Measurements from ENCODE around the gene GDPGP1. TPM values are rescaled to one million over a fixed set of nuclear protein-coding genes. Genes with fewer than 3 reads are reported as not detected.
"Not testable (repeated sequence)": the region's sequence is repeated elsewhere in the genome, so short reads cannot be mapped to it uniquely, and the experiment has no call there.

The GDPGP1 gene
- total RNA-seq, 1 donor from 2014 or later: 4.1 TPM

DNA sequence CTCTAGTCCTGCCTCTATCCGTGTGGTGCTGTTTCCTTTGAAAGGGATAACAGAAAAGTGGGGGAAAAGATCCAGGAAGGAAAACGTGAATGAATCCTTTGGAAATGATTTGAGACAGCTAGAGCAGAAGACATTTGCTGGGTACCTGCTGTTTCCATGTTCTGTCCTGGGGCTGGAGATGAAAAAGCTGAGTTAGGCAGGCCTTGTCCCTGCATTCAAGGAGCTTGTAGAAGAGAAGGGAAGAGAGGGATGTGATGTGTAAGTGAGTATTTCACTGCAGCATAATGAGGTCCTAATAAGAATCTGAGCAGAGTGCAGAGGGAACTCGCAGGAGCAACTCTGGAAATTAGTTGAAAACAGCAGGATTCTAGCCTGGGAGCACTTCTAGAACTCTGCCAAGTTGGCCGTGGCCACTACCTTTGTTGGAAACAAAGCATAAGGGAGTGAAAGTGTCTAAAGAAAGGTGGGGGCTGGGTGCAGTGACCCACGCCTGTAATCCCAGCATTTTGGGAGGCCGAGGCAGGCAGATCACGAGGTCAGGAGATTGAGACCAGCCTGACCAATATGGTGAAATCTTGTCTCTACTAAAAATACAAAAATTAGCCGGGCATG lies 46.6 kb upstream of the GDPGP1 start:
- Histone ChIP-seq H3K9me3 (ENCODE audit: insufficient read depth, low read depth, low read length) (no peaks in the 10 kb centered on the region), H3K36me3 (ENCODE audit: insufficient read depth, low read length) (no peaks in the 10 kb centered on the region), H3K9ac (ENCODE audit: low read length) (no peak overlapping the region), H3K4me1 (ENCODE audit: insufficient read depth, low read length) (peaks cover 6% of the 10 kb centered on the region), H3K27me3 (ENCODE audit: insufficient read depth, low read length) (no peaks in the 10 kb centered on the region), H2AFZ (ENCODE audit: low read depth, low read length) (no peak overlapping the region), H3K4me2 (ENCODE audit: low read length) (no peak overlapping the region), H3K79me2 (ENCODE audit: insufficient read depth, low read length) (no peaks in the 10 kb centered on the region), H4K20me1 (ENCODE audit: insufficient read depth, low read length) (no peaks in the 10 kb centered on the region), H3K27ac (ENCODE audit: low read depth, low read length) (no peak overlapping the region), H3K4me3 (ENCODE audit: insufficient read depth, low read depth, low read length) (no peak overlapping the region)
- H3K4me1 Mint-ChIP-seq (ENCODE audit: low read depth, unreplicated experiment): no peaks in the 10 kb centered on the region
- H3K27me3 Mint-ChIP-seq (ENCODE audit: low read depth, unreplicated experiment): peaks cover 15% of the 10 kb centered on the region
- no peaks in the 10 kb centered on the region for H3K36me3 Mint-ChIP-seq (ENCODE audit: low read depth, unreplicated experiment)
- FAIRE-seq: no peak
- DNase-seq (ENCODE audit: low read depth): no peak
- H3K9me3 Mint-ChIP-seq (ENCODE audit: unreplicated experiment): no peaks in the 10 kb centered on the region
- H3K27ac Mint-ChIP-seq (ENCODE audit: unreplicated experiment): no peak overlapping the region
- no peak overlapping the region for H3K4me3 Mint-ChIP-seq (ENCODE audit: unreplicated experiment)
- TF ChIP-seq, protein P1, sequence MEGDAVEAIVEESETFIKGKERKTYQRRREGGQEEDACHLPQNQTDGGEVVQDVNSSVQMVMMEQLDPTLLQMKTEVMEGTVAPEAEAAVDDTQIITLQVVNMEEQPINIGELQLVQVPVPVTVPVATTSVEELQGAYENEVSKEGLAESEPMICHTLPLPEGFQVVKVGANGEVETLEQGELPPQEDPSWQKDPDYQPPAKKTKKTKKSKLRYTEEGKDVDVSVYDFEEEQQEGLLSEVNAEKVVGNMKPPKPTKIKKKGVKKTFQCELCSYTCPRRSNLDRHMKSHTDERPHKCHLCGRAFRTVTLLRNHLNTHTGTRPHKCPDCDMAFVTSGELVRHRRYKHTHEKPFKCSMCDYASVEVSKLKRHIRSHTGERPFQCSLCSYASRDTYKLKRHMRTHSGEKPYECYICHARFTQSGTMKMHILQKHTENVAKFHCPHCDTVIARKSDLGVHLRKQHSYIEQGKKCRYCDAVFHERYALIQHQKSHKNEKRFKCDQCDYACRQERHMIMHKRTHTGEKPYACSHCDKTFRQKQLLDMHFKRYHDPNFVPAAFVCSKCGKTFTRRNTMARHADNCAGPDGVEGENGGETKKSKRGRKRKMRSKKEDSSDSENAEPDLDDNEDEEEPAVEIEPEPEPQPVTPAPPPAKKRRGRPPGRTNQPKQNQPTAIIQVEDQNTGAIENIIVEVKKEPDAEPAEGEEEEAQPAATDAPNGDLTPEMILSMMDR (IDR thresholded peaks at IDR 0.05; ENCODE audit: insufficient read depth, low read depth, low read length): no peak
- TF ChIP-seq EZH2 (IDR thresholded peaks at IDR 0.05; ENCODE audit: insufficient read depth, low read length): no peak

DNA sequence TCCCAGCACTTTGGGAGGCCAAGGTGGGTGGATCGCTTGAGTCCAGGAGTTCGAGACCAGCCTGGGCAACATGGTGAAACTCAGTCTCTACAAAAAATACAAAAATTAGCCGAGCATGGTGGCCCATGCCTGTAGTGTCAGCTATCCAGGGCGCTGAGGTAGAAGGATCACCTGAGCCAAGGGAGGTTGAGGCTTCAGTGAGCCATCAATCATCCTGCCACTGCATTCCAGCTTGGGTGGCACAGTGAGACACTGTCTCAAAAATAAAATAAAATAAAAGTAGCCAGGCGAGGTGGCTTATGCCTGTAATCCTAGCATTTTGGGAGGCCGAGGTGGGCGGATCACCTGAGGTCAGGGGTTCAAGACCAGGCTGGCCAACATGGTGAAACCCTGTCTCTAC lies 45.9 kb upstream of the GDPGP1 start:
- H3K36me3 Mint-ChIP-seq (ENCODE audit: low read depth, unreplicated experiment); H3K9me3 ChIP-seq (ENCODE audit: insufficient read depth, low read depth, low read length); H3K4me1 Mint-ChIP-seq (ENCODE audit: low read depth, unreplicated experiment); H3K4me3 Mint-ChIP-seq (ENCODE audit: unreplicated experiment); H3K27ac Mint-ChIP-seq (ENCODE audit: unreplicated experiment); H3K27ac ChIP-seq (ENCODE audit: low read depth, low read length); H3K27me3 ChIP-seq (ENCODE audit: insufficient read depth, low read length); H3K9ac ChIP-seq (ENCODE audit: low read length); H3K4me2 ChIP-seq (ENCODE audit: low read length); FAIRE-seq; H3K4me1 ChIP-seq (ENCODE audit: insufficient read depth, low read length); H3K79me2 ChIP-seq (ENCODE audit: insufficient read depth, low read length); H2AFZ ChIP-seq (ENCODE audit: low read depth, low read length); H3K4me3 ChIP-seq (ENCODE audit: insufficient read depth, low read depth, low read length); DNase-seq (ENCODE audit: low read depth); H3K9me3 Mint-ChIP-seq (ENCODE audit: unreplicated experiment); H4K20me1 ChIP-seq (ENCODE audit: insufficient read depth, low read length); H3K36me3 ChIP-seq (ENCODE audit: insufficient read depth, low read length): not testable (repeated sequence)
- H3K27me3 Mint-ChIP-seq (ENCODE audit: low read depth, unreplicated experiment): peaks cover 15% of the 10 kb centered on the region

DNA sequence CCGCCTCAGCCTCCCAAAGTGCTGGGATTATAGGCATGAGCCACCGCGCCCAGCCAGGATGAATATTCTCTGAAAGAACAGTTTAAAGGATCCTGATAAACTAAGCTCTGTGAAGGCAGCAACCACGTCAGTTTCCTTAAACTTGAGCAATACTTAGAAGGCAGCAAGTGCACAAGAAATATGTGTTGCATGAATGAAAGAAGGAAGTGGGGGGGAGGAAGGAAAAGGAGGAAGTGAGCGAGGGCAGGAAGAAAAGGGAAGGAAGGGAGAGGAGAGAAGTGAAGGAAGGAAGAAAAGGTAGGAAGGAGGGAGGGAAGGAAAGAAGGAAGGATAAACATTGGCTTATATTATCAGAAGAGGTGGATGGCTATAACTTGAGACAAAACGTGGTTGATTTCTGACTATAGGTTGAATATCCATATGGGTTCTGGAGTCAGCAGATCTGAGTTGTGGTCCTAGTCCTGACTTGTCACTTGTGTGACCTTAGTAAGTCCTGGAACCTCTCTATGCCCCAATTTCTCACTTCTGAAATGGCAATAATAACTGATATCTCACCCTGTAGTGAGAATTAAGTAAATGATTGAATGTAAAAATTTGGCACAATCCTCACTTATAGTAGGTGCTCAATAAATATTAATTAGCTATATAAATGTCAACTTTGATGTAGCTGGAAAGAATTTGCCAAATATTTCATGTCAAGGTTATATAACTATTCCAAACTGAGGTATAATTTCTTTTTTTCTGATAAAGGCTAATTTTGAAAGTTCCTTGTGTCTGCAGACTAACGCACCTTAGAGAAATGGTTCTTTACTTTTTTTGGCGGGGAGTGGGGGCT lies 44.9 kb upstream of the GDPGP1 start:
- Histone ChIP-seq H3K79me2 (ENCODE audit: insufficient read depth, low read length) (no peaks in the 10 kb centered on the region), H2AFZ (ENCODE audit: low read depth, low read length) (no peak overlapping the region), H3K9ac (ENCODE audit: low read length) (no peak overlapping the region), H3K27me3 (ENCODE audit: insufficient read depth, low read length) (no peaks in the 10 kb centered on the region), H3K9me3 (ENCODE audit: insufficient read depth, low read depth, low read length) (no peaks in the 10 kb centered on the region), H3K27ac (ENCODE audit: low read depth, low read length) (no peak overlapping the region), H3K4me3 (ENCODE audit: insufficient read depth, low read depth, low read length) (no peak overlapping the region), H4K20me1 (ENCODE audit: insufficient read depth, low read length) (no peaks in the 10 kb centered on the region), H3K36me3 (ENCODE audit: insufficient read depth, low read length) (no peaks in the 10 kb centered on the region), H3K4me2 (ENCODE audit: low read length) (no peak overlapping the region), H3K4me1 (ENCODE audit: insufficient read depth, low read length) (peaks cover 5% of the 10 kb centered on the region)
- Mint-ChIP-seq H3K36me3 (ENCODE audit: low read depth, unreplicated experiment) (no peaks in the 10 kb centered on the region), H3K27ac (ENCODE audit: unreplicated experiment) (no peak overlapping the region), H3K27me3 (ENCODE audit: low read depth, unreplicated experiment) (peaks cover 15% of the 10 kb centered on the region), H3K4me3 (ENCODE audit: unreplicated experiment) (no peak overlapping the region), H3K4me1 (ENCODE audit: low read depth, unreplicated experiment) (no peaks in the 10 kb centered on the region), H3K9me3 (ENCODE audit: unreplicated experiment) (no peaks in the 10 kb centered on the region)
- DNase-seq (ENCODE audit: low read depth) (no peak), FAIRE-seq (no peak)
- TF ChIP-seq, protein P1 (IDR thresholded peaks at IDR 0.05; ENCODE audit: insufficient read depth, low read depth, low read length): no peak
- TF ChIP-seq EZH2 (IDR thresholded peaks at IDR 0.05; ENCODE audit: insufficient read depth, low read length): no peak
